GM12873 (cell line): Measurements from ENCODE around the gene CCRL2.

Experiments used
- TF ChIP-seq, protein P1 (sequence below): IDR thresholded peaks from 2 replicates; pipeline ENCODE4 v1.5.1; 2012; ENCODE audit warnings: low read depth, mild to moderate bottlenecking, moderate library complexity, low read length, control low read depth; ENCODE audit not compliant: insufficient read depth; ENCODE audit errors: missing control alignments

CCRL2 gene

GRCh38 chr3:46411271-46411670 lies 4.2 kb downstream of the CCRL2 start:
- TF ChIP-seq, protein P1, sequence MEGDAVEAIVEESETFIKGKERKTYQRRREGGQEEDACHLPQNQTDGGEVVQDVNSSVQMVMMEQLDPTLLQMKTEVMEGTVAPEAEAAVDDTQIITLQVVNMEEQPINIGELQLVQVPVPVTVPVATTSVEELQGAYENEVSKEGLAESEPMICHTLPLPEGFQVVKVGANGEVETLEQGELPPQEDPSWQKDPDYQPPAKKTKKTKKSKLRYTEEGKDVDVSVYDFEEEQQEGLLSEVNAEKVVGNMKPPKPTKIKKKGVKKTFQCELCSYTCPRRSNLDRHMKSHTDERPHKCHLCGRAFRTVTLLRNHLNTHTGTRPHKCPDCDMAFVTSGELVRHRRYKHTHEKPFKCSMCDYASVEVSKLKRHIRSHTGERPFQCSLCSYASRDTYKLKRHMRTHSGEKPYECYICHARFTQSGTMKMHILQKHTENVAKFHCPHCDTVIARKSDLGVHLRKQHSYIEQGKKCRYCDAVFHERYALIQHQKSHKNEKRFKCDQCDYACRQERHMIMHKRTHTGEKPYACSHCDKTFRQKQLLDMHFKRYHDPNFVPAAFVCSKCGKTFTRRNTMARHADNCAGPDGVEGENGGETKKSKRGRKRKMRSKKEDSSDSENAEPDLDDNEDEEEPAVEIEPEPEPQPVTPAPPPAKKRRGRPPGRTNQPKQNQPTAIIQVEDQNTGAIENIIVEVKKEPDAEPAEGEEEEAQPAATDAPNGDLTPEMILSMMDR, result no peak

- TF ChIP-seq, protein P1, result no peak
These were observed 5.8 kb downstream of the CCRL2 start for GRCh38 chr3:46412786-46413298.

DNA sequence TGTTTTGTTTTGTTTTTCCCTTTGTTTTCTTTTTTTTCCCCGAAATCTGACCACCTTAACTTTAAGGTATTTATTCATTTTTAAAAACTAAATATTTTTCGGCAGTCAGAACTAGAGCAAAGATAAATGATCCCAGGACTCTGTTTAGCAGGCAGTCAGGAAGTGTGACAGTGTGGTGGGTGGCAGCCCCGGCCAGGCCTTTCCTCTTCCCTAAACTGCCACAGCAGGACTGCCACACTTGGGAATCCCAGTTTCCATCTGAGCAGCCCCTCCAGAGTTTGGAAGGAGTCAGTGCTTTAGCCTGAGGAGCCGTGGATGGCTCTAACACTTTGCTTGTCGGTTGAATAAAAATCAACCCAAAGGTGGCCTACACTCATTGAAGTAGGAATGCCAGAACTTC lies 6.9 kb downstream of the CCRL2 start:
- TF ChIP-seq, protein P1, result no peak

- TF ChIP-seq, protein P1, result no peak
These were observed 7.7 kb downstream of the CCRL2 start for GRCh38 chr3:46414739-46415138.

- TF ChIP-seq, protein P1, result no peak
These were observed 9.2 kb downstream of the CCRL2 start for GRCh38 chr3:46416125-46416810.

GRCh38 chr3:46416811-46417510 lies 9.9 kb downstream of the CCRL2 start:
- TF ChIP-seq, protein P1, result no peak

DNA sequence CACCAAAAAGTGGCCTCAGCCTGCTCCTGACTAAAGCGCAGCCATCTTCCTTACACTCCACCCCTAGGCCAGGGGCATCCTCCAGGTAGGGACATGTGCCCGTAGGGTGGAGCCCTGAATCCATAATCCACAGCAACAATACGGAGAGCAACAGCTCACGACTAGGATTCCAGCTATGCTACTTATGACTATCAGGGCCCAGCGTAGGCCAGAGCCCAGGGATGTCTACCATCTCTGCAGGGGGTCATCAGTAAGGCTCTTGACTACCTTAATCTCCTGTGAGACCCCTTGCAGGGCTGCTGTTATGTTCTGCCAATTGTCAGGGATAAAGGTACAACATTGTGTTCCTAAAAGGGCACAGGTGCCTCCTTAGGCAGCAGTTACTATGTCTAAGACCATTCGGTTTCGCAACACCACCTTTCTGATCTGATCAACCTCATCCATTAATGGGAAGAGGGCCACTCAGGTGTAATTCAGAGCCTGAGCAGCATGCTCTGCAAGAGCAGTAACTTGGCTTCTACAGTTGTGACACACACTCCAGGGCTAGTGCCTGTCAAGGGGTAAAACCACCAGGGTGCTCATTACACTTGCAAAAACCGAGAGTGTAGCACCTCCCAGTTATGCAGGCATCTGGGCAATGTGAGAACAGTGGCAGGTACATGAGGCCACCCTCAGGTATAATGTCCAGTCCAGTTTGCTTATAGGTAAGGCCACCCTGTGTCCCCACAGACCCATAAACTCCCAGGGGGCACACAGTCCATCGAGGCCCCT lies 11.0 kb downstream of the CCRL2 start:
- TF ChIP-seq, protein P1, result no peak
